OCI-LY1 (cell line): Measurements from ENCODE around the gene IL3.

Experiments used
- H2AFZ ChIP-seq: fragments of 200-600 bp; sonication (generic), shearing (Covaris generic); 2 replicates; pipeline ENCODE4 v1.6.0; 2014; ENCODE audit warnings: antibody characterized with exemption, mild to moderate bottlenecking, low read length
- H3F3A ChIP-seq: fragments of 200-600 bp; sonication (generic), shearing (Covaris generic); 2 replicates; pipeline ENCODE4 v1.6.0; 2014; ENCODE audit warnings: mild to moderate bottlenecking, antibody characterized with exemption, low read length, moderate library complexity; ENCODE audit not compliant: insufficient read depth
- H3K27ac ChIP-seq: fragments of 200-600 bp; sonication (generic); 2 replicates; pipeline ENCODE4 v1.5.1; 2014; ENCODE audit warnings: low read length, mixed run types, mild to moderate bottlenecking, low read depth; ENCODE audit not compliant: poor library complexity, severe bottlenecking
- H3K27me3 ChIP-seq: fragments of 200-600 bp; sonication (generic); 2 replicates; pipeline ENCODE4 v1.6.0; 2014; ENCODE audit warnings: antibody characterized with exemption, mild to moderate bottlenecking, low read length, moderate library complexity; ENCODE audit not compliant: insufficient read depth
- H3K36me3 ChIP-seq: fragments of 200-600 bp; sonication (generic); 2 replicates; pipeline ENCODE4 v1.6.1; 2014; ENCODE audit warnings: mild to moderate bottlenecking, antibody characterized with exemption, low read length, moderate library complexity, mixed read lengths; ENCODE audit not compliant: insufficient read depth
- H3K4me1 ChIP-seq: fragments of 200-600 bp; sonication (generic); 2 replicates; pipeline ENCODE4 v1.5.1; 2014; ENCODE audit warnings: mild to moderate bottlenecking, low read length, moderate library complexity; ENCODE audit not compliant: insufficient read depth, severe bottlenecking
- H3K4me2 ChIP-seq: fragments of 200-600 bp; sonication (generic), shearing (Covaris generic); 2 replicates; pipeline ENCODE4 v1.6.1; 2014; ENCODE audit warnings: low read length
- H3K4me3 ChIP-seq: fragments of 200-600 bp; sonication (generic); 2 replicates; pipeline ENCODE4 v1.5.1; 2014; ENCODE audit warnings: low read length, low read depth, mild to moderate bottlenecking, mixed read lengths; ENCODE audit not compliant: poor library complexity, severe bottlenecking
- H3K79me2 ChIP-seq: fragments of 200-600 bp; shearing (Covaris generic); 2 replicates; pipeline ENCODE4 v1.6.1; 2016; ENCODE audit warnings: mixed run types, low read length, mixed read lengths; ENCODE audit not compliant: insufficient read depth
- H3K9ac ChIP-seq: fragments of 200-600 bp; sonication (generic), shearing (Covaris generic); 2 replicates; pipeline ENCODE4 v1.6.1; 2014; ENCODE audit warnings: mild to moderate bottlenecking, low read length, mixed read lengths
- H3K9me2 ChIP-seq: fragments of 200-600 bp; sonication (generic), shearing (Covaris generic); 2 replicates; pipeline ENCODE4 v1.6.1; 2014; ENCODE audit warnings: low read depth, mild to moderate bottlenecking, low read length, mixed read lengths
- H3K9me3 ChIP-seq: fragments of 200-600 bp; shearing (Covaris generic); 2 replicates; pipeline ENCODE4 v1.6.1; 2014; ENCODE audit warnings: low read length, mixed read lengths
- H4K20me1 ChIP-seq: fragments of 200-600 bp; sonication (generic), shearing (Covaris generic); 2 replicates; pipeline ENCODE4 v1.6.0; 2016; ENCODE audit warnings: mild to moderate bottlenecking, low read length; ENCODE audit not compliant: insufficient read depth
- EZH2 ChIP-seq: fragments of 200-600 bp; sonication (generic), shearing (Covaris generic); IDR thresholded peaks from 2 replicates; pipeline ENCODE4 v1.8.0; 2017; ENCODE audit warnings: borderline replicate concordance, mixed run types, mild to moderate bottlenecking, antibody characterized with exemption, low read length, moderate library complexity, mixed read lengths
- TF ChIP-seq, protein P1 (sequence below): fragments of 200-600 bp; sonication (generic), shearing (Covaris generic); IDR thresholded peaks from 2 replicates; pipeline ENCODE4 v1.5.1; 2017; ENCODE audit warnings: mild to moderate bottlenecking, antibody characterized with exemption, low read length, moderate library complexity, mixed read lengths

IL3 gene

GRCh38 chr5:132069994-132070393 is 9.5 kb downstream of the IL3 start:
- no peak for TF ChIP-seq EZH2
- TF ChIP-seq, protein P1, sequence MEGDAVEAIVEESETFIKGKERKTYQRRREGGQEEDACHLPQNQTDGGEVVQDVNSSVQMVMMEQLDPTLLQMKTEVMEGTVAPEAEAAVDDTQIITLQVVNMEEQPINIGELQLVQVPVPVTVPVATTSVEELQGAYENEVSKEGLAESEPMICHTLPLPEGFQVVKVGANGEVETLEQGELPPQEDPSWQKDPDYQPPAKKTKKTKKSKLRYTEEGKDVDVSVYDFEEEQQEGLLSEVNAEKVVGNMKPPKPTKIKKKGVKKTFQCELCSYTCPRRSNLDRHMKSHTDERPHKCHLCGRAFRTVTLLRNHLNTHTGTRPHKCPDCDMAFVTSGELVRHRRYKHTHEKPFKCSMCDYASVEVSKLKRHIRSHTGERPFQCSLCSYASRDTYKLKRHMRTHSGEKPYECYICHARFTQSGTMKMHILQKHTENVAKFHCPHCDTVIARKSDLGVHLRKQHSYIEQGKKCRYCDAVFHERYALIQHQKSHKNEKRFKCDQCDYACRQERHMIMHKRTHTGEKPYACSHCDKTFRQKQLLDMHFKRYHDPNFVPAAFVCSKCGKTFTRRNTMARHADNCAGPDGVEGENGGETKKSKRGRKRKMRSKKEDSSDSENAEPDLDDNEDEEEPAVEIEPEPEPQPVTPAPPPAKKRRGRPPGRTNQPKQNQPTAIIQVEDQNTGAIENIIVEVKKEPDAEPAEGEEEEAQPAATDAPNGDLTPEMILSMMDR: no peak
- no peaks in the 10 kb centered on the region for H3K79me2 ChIP-seq
- no peaks in the 10 kb centered on the region for H3K9me3 ChIP-seq
- no peak overlapping the region for H3K4me3 ChIP-seq
- no peaks in the 10 kb centered on the region for H3F3A ChIP-seq
- no peak overlapping the region for H3K27ac ChIP-seq
- no peaks in the 10 kb centered on the region for H3K4me1 ChIP-seq
- H3K4me2 ChIP-seq: no peak overlapping the region
- no peaks in the 10 kb centered on the region for H3K9me2 ChIP-seq
- no peak overlapping the region for H3K9ac ChIP-seq
- no peak overlapping the region for H2AFZ ChIP-seq
- H4K20me1 ChIP-seq: no peaks in the 10 kb centered on the region
- no peaks in the 10 kb centered on the region; the same call in 1 of the 2 replicates for H3K27me3 ChIP-seq
- H3K36me3 ChIP-seq: no peaks in the 10 kb centered on the region

GRCh38 chr5:132070460-132071337 is 10.2 kb downstream of the IL3 start:
- Histone ChIP-seq H3K4me2 (no peak overlapping the region), H3K4me1 (no peaks in the 10 kb centered on the region), H3K27ac (no peak overlapping the region), H3K9me3 (no peaks in the 10 kb centered on the region), H3K79me2 (no peaks in the 10 kb centered on the region), H3K9me2 (no peaks in the 10 kb centered on the region), H3K4me3 (no peak overlapping the region), H3K27me3 (no peaks in the 10 kb centered on the region; the same call in 1 of the 2 replicates), H3K9ac (no peak overlapping the region), H3F3A (no peaks in the 10 kb centered on the region), H2AFZ (no peak overlapping the region), H4K20me1 (no peaks in the 10 kb centered on the region), H3K36me3 (no peaks in the 10 kb centered on the region)
- TF ChIP-seq, protein P1: no peak
- TF ChIP-seq EZH2: no peak

DNA sequence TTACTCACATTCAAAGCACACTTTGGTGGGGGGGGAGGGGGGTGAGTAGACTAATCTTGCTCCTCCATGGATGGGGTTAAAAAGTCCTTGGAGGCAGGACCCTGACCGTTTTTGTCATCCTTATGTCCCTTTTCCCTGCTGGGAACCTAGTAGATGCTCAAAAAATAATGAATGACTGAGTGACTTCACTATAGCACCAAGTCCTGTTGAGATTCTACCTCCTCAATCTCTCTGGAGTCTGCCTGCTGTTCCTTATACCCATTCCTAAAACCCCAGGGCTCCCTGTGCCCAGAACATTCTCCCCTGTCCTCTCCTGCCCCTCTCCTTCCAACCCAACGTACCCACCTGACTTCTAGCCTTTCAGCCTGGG is 10.9 kb downstream of the IL3 start:
- Histone ChIP-seq H4K20me1 (no peaks in the 10 kb centered on the region), H3K9me3 (no peaks in the 10 kb centered on the region)

More for the DNA sequence above, 10.9 kb downstream of the IL3 start:
- Histone ChIP-seq H3K27ac (no peak overlapping the region), H3F3A (no peaks in the 10 kb centered on the region), H3K79me2 (no peaks in the 10 kb centered on the region), H3K4me2 (no peak overlapping the region), H3K27me3 (no peaks in the 10 kb centered on the region; the same call in 1 of the 2 replicates), H3K36me3 (no peaks in the 10 kb centered on the region), H3K4me3 (no peak overlapping the region), H3K9me2 (no peaks in the 10 kb centered on the region), H2AFZ (no peak overlapping the region), H3K9ac (no peak overlapping the region), H3K4me1 (no peaks in the 10 kb centered on the region)
- no peak for TF ChIP-seq EZH2
- TF ChIP-seq, protein P1: no peak
